GM23248 (cell line): ENCODE measurements around the gene LAMA5. TPM values are rescaled to one million over a fixed set of nuclear protein-coding genes. Genes with fewer than 3 reads are reported as not detected.

Experiments
- DNase-seq: peaks from one replicate; pipeline ENCODE4 v3.0.0-alpha.2; 2015
- H2AFZ ChIP-seq: fragments of 200-600 bp; sonication (generic); 2 replicates; pipeline ENCODE4 v1.6.1; 2016; ENCODE audit warnings: antibody characterized with exemption
- H3F3A ChIP-seq: fragments of 200-600 bp; sonication (generic); 2 replicates; pipeline ENCODE4 v1.6.1; 2016; ENCODE audit warnings: mild to moderate bottlenecking, antibody characterized with exemption, mixed run types; ENCODE audit not compliant: insufficient read depth
- H3K27ac ChIP-seq: fragments of 200-600 bp; sonication (generic); 2 replicates; pipeline ENCODE4 v1.5.1; 2016; ENCODE audit warnings: mild to moderate bottlenecking
- H3K27me3 ChIP-seq: fragments of 200-600 bp; sonication (generic); replicated peaks from 2 replicates; pipeline ENCODE4 v1.6.1; 2016; ENCODE audit warnings: mild to moderate bottlenecking; ENCODE audit not compliant: insufficient read depth
- H3K36me3 ChIP-seq: fragments of 200-600 bp; sonication (generic); 2 replicates; pipeline ENCODE4 v1.6.1; 2016; ENCODE audit warnings: low read depth, mild to moderate bottlenecking
- H3K4me1 ChIP-seq: fragments of 200-600 bp; sonication (generic); 2 replicates; pipeline ENCODE4 v1.6.1; 2016; ENCODE audit warnings: mild to moderate bottlenecking; ENCODE audit not compliant: insufficient read depth
- H3K4me2 ChIP-seq: fragments of 200-600 bp; sonication (generic); one replicate; pipeline ENCODE4 v1.6.1; 2016; ENCODE audit warnings: mild to moderate bottlenecking; ENCODE audit not compliant: unreplicated experiment
- H3K4me3 ChIP-seq: fragments of 200-600 bp; sonication (generic); 2 replicates; pipeline ENCODE4 v1.5.1; 2016; ENCODE audit warnings: mild to moderate bottlenecking
- H3K79me2 ChIP-seq: fragments of 200-600 bp; sonication (generic); 2 replicates; pipeline ENCODE4 v1.6.1; 2016; ENCODE audit warnings: mild to moderate bottlenecking; ENCODE audit not compliant: insufficient read depth
- H3K9ac ChIP-seq: fragments of 200-600 bp; sonication (generic); 2 replicates; pipeline ENCODE4 v1.6.1; 2016; ENCODE audit warnings: mild to moderate bottlenecking
- H3K9me2 ChIP-seq: fragments of 200-600 bp; sonication (generic); 2 replicates; pipeline ENCODE4 v1.6.1; 2016; ENCODE audit warnings: mixed run types, mild to moderate bottlenecking, moderate library complexity; ENCODE audit not compliant: insufficient read depth
- H3K9me3 ChIP-seq: fragments of 200-600 bp; sonication (generic); one replicate; pipeline ENCODE4 v1.6.1; 2017; ENCODE audit warnings: low read depth
- H4K20me1 ChIP-seq: fragments of 200-600 bp; sonication (generic); 2 replicates; pipeline ENCODE4 v1.6.0; 2016; ENCODE audit not compliant: insufficient read depth
- EZH2 ChIP-seq: fragments of 200-600 bp; sonication (generic); IDR thresholded peaks from 2 replicates; pipeline ENCODE4 v1.6.1; 2018; ENCODE audit warnings: antibody characterized with exemption, mild to moderate bottlenecking; ENCODE audit not compliant: insufficient read depth, poor library complexity, severe bottlenecking
- EZH2phosphoT487 ChIP-seq: fragments of 200-600 bp; sonication (generic); IDR thresholded peaks from 2 replicates; pipeline ENCODE4 v1.6.1; 2018; ENCODE audit warnings: antibody characterized with exemption, moderate library complexity, mild to moderate bottlenecking, low read depth; ENCODE audit not compliant: insufficient read depth
- WGBS, 2 experiments: methylation state at CpG; one replicate each; pipeline ENCODE4 v1.1.6; 2015 to 2017; ENCODE audit warnings: low lambda C conversion rate in 2 of 2, low coverage in 1 of 2; ENCODE audit errors: missing lambda C conversion rate in 2 of 2; 5-methylcytosine and 5-hydroxymethylcytosine counted together
- in situ Hi-C: fragments of 300-500 bp; cut with MboI; formaldehyde crosslinking; loops from 2 replicates; pipeline ENCODE4 v1.15.0; 2020
- polyA plus RNA-seq: library from polyadenylated mRNA; unstranded; fragments of >200 nt; fragmentation: Nextera tagmentation; extraction: Ambion mirVana; gene quantifications from 2 replicates; pipeline ENCODE4 v1.2.1, GENCODE V29; 2016
- total RNA-seq: library from RNA; depleted of rRNA; stranded (reverse); fragments of >200 nt; shearing (Covaris generic); gene quantifications from 2 replicates; pipeline ENCODE4 v1.2.3, GENCODE V29; 2014

Gene LAMA5
- total and polyA plus RNA-seq, 2 experiments from 2014 or later, result 4.5 to 6.0 TPM

- in situ Hi-C loops, result no loop called here
- 69 to 70% methylated on average over 28 to 29 of the region's 29 CpGs for WGBS, 2 experiments
These were observed 62.6 kb downstream of the LAMA5 start for GRCh38 chr20:62304331-62305148.

GRCh38 chr20:62303340-62304226 lies 63.5 kb downstream of the LAMA5 start:
- H2AFZ ChIP-seq, result no peak overlapping the region
- peak; percentile 61 for DNase-seq
- in situ Hi-C loops, result no loop called here
- H3K9ac ChIP-seq, result peak overlapping the region; percentile 85
- peak overlapping the region; percentile 83 for H3K4me3 ChIP-seq
- peaks cover 6% of the 10 kb centered on the region; the same call in 1 of the 2 replicates for H4K20me1 ChIP-seq
- WGBS, 2 experiments, result 2 to 6% methylated on average over 51 to 57 of the region's 66 CpGs
- no peaks in the 10 kb centered on the region for H3K27me3 ChIP-seq
- no peaks in the 10 kb centered on the region for H3K9me2 ChIP-seq
- peak overlapping the region; percentile 50 for H3K27ac ChIP-seq
- H3K36me3 ChIP-seq, result peaks cover 3% of the 10 kb centered on the region; the same call in 1 of the 2 replicates
- H3F3A ChIP-seq, result no peaks in the 10 kb centered on the region
- TF ChIP-seq EZH2phosphoT487 (no peak), EZH2 (no peak)
- no peaks in the 10 kb centered on the region for H3K9me3 ChIP-seq
- H3K4me2 ChIP-seq, result peak overlapping the region; percentile 95
- H3K4me1 ChIP-seq, result peaks cover 14% of the 10 kb centered on the region
- peaks cover 45% of the 10 kb centered on the region for H3K79me2 ChIP-seq

More at GRCh38 chr20:62304331-62305148, 62.6 kb downstream of the LAMA5 start:
- no peaks in the 10 kb centered on the region for H3K27me3 ChIP-seq
- H3K79me2 ChIP-seq, result peaks cover 45% of the 10 kb centered on the region
- no peaks in the 10 kb centered on the region for H3K9me3 ChIP-seq
- peaks cover 14% of the 10 kb centered on the region for H3K4me1 ChIP-seq
- DNase-seq, result no peak
- no peak for TF ChIP-seq EZH2phosphoT487
- TF ChIP-seq EZH2, result no peak
- H3K4me2 ChIP-seq, result peak overlapping the region; percentile 95
- H3K9me2 ChIP-seq, result no peaks in the 10 kb centered on the region
- peaks cover 6% of the 10 kb centered on the region; the same call in 1 of the 2 replicates for H4K20me1 ChIP-seq
- peak overlapping the region; percentile 85 for H3K9ac ChIP-seq
- no peaks in the 10 kb centered on the region for H3F3A ChIP-seq
- peaks cover 8% of the 10 kb centered on the region; the same call in 1 of the 2 replicates for H3K36me3 ChIP-seq
- H3K27ac ChIP-seq, result peak overlapping the region; percentile 50
- H3K4me3 ChIP-seq, result peak overlapping the region; percentile 83
- H2AFZ ChIP-seq, result no peak overlapping the region

GRCh38 chr20:62303062-62303339 lies 64.1 kb downstream of the LAMA5 start:
- TF ChIP-seq EZH2phosphoT487, result no peak
- no peak for TF ChIP-seq EZH2
- 0% methylated on average over 4 of the region's 39 CpGs; no CpG with 5 or more reads in 1 of the 2 experiments for WGBS, 2 experiments
- Histone ChIP-seq H3K36me3 (no peaks in the 10 kb centered on the region; the same call in 1 of the 2 replicates), H3K4me3 (peak overlapping the region; percentile 83), H3K27me3 (no peaks in the 10 kb centered on the region), H3K4me2 (no peak overlapping the region), H4K20me1 (peaks cover 6% of the 10 kb centered on the region; the same call in 1 of the 2 replicates), H3K9me2 (no peaks in the 10 kb centered on the region), H3K9me3 (no peaks in the 10 kb centered on the region), H3K4me1 (peaks cover 14% of the 10 kb centered on the region), H2AFZ (no peak overlapping the region), H3K9ac (peak overlapping the region; percentile 85), H3K27ac (peak overlapping the region; percentile 50), H3K79me2 (peaks cover 45% of the 10 kb centered on the region), H3F3A (no peaks in the 10 kb centered on the region)
- in situ Hi-C loops, result no loop called here
- no peak for DNase-seq

- in situ Hi-C loops, result no loop called here
- Histone ChIP-seq H3F3A (no peaks in the 10 kb centered on the region), H3K9me3 (no peaks in the 10 kb centered on the region), H3K27ac (peak within 1 kb of the TSS; percentile 89), H3K79me2 (peaks cover 45% of the 10 kb centered on the region), H3K27me3 (no peaks in the 10 kb centered on the region), H2AFZ (peak within 1 kb of the TSS; percentile 71), H4K20me1 (peaks cover 6% of the 10 kb centered on the region; the same call in 1 of the 2 replicates), H3K9me2 (no peaks in the 10 kb centered on the region), H3K4me2 (peak within 1 kb of the TSS; percentile 95), H3K9ac (peak within 1 kb of the TSS; percentile 87), H3K36me3 (no peaks in the 10 kb centered on the region; the same call in 1 of the 2 replicates), H3K4me1 (peaks cover 14% of the 10 kb centered on the region), H3K4me3 (peak within 1 kb of the TSS; percentile 83)
- DNase-seq, result peak; percentile 98
- TF ChIP-seq EZH2 (no peak), EZH2phosphoT487 (no peak)
- WGBS, 2 experiments, result 1 to 2% methylated on average over 49 to 80 of the region's 81 CpGs
These were observed 64.6 kb downstream of the LAMA5 start, which contains the start of gene ADRM1 for GRCh38 chr20:62302341-62303061. TSS of gene ADRM1 (plus strand) at chr20:62302997. CDS start at chr20:62303569, 572 bp downstream.
